Choroid plexus epithelial cell (primary cell): ENCODE measurements around the gene RIPPLY2.

Source experiments
- DNase-seq: peaks from one replicate; pipeline ENCODE4 v3.0.0-alpha.2; 2010; ENCODE audit warnings: low read depth
- H3K4me3 ChIP-seq: 2 replicates; pipeline ENCODE4 v1.5.1; 2011; ENCODE audit warnings: low read depth, mild to moderate bottlenecking, control low read depth, low read length, moderate library complexity
- TF ChIP-seq, protein P1 (sequence below): conservative IDR thresholded peaks from 2 replicates; pipeline ENCODE4 v1.5.1; 2011; ENCODE audit warnings: low read depth, mild to moderate bottlenecking, control low read depth, inconsistent platforms, low read length, moderate library complexity

RIPPLY2 gene

DNA sequence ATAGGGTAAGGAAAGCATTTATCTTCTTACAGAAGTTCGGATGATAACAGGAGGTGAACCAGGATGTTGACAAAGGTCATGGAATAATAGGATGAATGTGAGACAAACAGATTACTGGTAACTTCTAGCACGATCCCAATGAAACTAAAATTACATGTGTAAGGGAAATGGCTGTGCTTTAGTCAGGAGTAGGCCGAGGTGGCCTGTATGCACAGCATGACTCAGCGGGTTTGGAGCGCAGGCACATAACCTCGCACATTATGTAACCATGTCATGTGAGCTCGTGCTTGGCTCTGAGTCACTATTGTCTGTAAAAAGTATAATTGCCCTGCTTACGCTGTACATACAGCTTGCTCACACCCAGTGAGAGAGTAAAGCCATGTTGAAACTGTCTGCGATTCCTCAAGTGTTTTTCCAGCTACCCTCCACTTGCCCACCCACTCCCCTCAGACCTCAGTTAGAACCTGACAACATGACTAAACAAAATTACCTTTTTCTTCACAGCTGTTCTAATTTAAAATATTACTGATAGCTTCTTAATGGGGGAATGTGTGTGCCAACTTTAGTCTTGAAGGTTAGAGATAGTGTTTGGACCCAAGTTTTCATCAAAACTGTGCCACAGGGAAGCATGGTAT, 14.5 kb downstream of the RIPPLY2 start:
- TF ChIP-seq, protein P1, sequence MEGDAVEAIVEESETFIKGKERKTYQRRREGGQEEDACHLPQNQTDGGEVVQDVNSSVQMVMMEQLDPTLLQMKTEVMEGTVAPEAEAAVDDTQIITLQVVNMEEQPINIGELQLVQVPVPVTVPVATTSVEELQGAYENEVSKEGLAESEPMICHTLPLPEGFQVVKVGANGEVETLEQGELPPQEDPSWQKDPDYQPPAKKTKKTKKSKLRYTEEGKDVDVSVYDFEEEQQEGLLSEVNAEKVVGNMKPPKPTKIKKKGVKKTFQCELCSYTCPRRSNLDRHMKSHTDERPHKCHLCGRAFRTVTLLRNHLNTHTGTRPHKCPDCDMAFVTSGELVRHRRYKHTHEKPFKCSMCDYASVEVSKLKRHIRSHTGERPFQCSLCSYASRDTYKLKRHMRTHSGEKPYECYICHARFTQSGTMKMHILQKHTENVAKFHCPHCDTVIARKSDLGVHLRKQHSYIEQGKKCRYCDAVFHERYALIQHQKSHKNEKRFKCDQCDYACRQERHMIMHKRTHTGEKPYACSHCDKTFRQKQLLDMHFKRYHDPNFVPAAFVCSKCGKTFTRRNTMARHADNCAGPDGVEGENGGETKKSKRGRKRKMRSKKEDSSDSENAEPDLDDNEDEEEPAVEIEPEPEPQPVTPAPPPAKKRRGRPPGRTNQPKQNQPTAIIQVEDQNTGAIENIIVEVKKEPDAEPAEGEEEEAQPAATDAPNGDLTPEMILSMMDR, result no peak
- H3K4me3 ChIP-seq, result no peak overlapping the region
- DNase-seq, result peak; percentile 98

DNA sequence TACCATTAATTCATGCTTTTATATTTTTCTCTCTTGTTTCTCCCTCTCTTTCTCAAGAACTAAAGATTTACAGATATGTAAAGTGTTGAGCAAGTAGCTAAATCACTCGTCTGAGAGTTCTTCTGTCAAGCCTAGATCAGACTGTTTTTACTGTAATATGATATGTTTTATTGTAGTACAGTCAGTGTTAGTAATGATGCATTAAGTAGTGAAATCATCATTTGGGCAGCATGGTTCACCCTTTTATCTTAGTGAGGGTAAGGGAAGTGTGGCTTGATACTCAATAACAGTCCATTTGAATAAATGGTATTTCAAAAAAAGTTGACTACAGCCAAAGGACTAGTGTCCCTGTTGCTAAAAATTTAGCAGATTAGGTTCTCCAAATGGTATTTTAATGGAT, 15.5 kb downstream of the RIPPLY2 start:
- H3K4me3 ChIP-seq, result no peak overlapping the region
- TF ChIP-seq, protein P1, result no peak
- peak; percentile 88 for DNase-seq

DNA sequence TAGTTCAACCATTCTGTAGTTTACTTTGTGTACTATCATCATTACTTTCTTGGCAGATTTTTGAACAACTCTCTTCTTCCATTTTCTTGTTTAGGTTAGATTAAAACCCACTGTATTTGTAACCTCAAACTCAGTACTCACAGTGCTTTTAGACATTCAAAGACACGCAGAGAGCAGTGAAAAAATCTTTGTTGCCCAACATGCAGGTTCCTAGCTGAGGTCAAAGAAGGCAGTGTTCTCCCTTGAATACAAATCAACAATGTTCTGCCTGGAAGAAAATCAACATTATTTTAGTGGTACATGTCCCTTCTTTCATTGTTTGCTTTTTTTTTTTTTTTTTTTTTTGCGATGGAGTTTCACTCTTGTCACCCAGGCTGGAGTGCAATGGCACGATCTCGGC, 17.5 kb downstream of the RIPPLY2 start:
- H3K4me3 ChIP-seq, result no peak overlapping the region
- TF ChIP-seq, protein P1, result no peak
- peak; percentile 28 for DNase-seq

DNA sequence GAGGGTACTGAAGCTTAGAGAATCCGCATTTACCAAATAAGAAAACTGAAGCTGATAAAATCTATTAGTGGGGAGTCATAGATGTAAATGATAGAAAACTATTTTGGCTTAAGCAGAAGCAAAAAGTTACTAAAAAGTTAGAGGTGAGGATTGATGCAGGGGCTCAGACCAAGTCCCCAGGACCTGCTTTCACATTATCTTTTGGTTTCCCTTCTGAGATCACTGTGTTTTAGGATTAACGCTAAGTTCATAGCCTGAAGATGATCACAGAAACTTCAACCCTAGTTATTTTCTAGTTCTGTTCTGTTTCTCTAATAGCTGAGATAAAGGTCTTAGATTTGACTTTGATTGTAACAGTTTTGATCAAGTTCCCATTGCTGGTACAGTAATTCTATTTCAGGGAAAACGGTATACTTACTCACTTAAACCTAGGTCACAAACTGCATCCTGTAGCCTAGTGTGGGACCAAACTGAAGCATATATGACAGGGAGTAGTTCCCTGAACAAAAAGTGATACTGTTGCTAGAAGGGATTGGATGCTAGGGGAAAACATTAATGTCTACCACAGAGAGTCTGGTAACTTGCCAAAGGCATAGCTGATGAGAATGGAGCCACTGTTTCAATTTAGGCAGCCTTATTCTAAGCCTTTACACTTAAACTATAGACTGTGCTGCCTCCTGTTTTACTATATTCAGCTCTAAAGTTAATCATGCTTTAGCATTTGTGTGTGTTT, 19.4 kb downstream of the RIPPLY2 start:
- DNase-seq, result peak; percentile 47
- TF ChIP-seq, protein P1, result no peak
- no peak overlapping the region for H3K4me3 ChIP-seq

DNA sequence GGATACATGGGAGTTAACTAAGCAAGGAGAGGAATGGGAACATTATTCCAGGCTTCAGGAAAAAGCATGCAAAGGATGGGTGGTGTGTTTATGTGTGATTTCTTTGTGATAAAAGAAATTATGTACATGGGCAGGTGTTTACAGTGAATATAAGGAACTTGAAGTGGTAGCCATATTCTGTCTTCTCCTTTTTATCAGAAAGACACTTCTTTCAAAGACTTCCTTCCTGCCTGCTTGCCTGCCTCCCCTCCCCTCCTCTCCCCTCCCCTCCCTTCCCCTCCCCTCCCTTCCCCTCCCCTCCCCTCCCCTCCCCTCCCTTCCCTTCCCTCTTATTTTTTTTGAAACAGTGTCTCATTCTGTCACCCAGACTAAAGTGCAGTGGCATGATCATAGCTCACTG, 20.7 kb downstream of the RIPPLY2 start:
- no peak for DNase-seq
- TF ChIP-seq, protein P1, result no peak
- no peak overlapping the region for H3K4me3 ChIP-seq

DNA sequence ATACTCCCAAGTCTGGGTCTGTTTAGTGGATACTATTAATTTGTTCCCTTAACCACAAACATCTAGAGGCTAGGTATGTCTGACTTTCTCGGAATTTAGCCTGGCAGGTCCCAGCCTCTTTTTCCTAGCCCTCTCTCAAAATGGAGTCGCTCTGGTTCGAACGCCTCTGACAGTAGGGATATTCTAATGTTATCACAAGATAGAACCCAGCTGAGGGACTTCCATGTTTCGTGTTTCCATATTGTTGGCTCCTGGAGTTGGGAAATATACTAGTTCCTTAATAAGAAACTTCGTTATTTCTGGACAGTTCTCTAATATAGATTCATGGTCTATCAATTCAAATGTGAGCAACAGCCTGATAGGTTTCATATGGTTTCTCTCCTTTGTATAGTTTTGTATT, 22.7 kb downstream of the RIPPLY2 start:
- DNase-seq, result no peak
- TF ChIP-seq, protein P1, result no peak
- no peak overlapping the region for H3K4me3 ChIP-seq
